ENCODE measurements around the gene ZNF813. TPM values are rescaled to one million over a fixed set of nuclear protein-coding genes. Genes with fewer than 3 reads are reported as not detected.

Gene ZNF813
- total and polyA plus RNA-seq, 10 donors: 1.1 to 7.5 (median 4.4) TPM

DNA sequence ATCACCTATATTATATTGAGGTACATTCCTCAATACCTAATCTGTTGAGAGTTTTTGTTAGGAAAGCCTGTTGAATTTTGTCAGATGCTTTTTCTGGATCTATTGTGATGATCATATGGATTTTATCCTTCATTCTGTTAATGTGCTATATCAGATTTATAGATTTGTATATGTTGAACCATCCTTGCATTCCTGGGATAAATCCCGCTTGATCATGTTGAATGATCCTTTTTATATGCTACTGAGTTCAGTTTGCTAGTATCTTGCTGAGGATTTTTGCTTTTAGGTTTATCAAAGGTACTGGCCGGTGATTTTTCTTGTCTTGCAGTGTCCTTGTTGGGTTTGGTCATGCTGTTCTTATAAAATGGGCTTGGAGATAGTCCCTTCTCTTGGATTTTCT lies 58.4 kb downstream of the ZNF813 start:
- no peak for DNase-seq
- Histone ChIP-seq H3K27ac (no peak overlapping the region), H3K9me3 (peaks cover 0 to 60% (median 37%) of the 10 kb centered on the region in 8 donors), H3K4me3 (no peak overlapping the region), H3K36me3 (peaks cover 0 to 21% (median 0%) of the 10 kb centered on the region in 6 donors), H3K27me3 (replicated peaks in 1 of 7) (no peaks in the 10 kb centered on the region), H3K4me1 (peaks cover 4 to 12% (median 9%) of the 10 kb centered on the region in 6 donors)
- WGBS, 5 donors: 95 to 100% (median 97%) methylated on average over 2 of the region's 2 CpGs
- TF ChIP-seq POLR2AphosphoS5 (IDR thresholded peaks at IDR 0.05): no peak
- TF ChIP-seq, protein P1, sequence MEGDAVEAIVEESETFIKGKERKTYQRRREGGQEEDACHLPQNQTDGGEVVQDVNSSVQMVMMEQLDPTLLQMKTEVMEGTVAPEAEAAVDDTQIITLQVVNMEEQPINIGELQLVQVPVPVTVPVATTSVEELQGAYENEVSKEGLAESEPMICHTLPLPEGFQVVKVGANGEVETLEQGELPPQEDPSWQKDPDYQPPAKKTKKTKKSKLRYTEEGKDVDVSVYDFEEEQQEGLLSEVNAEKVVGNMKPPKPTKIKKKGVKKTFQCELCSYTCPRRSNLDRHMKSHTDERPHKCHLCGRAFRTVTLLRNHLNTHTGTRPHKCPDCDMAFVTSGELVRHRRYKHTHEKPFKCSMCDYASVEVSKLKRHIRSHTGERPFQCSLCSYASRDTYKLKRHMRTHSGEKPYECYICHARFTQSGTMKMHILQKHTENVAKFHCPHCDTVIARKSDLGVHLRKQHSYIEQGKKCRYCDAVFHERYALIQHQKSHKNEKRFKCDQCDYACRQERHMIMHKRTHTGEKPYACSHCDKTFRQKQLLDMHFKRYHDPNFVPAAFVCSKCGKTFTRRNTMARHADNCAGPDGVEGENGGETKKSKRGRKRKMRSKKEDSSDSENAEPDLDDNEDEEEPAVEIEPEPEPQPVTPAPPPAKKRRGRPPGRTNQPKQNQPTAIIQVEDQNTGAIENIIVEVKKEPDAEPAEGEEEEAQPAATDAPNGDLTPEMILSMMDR (IDR thresholded peaks at IDR 0.05 in 8 of 11, conservative IDR thresholded peaks at IDR 0.05 in 3 of 11): no peak
- no peak for TF ChIP-seq POLR2A (IDR thresholded peaks at IDR 0.05)
- intact Hi-C loops (cut with DNase I; ENCODE audit: low total_unique reads): no loop called here

DNA sequence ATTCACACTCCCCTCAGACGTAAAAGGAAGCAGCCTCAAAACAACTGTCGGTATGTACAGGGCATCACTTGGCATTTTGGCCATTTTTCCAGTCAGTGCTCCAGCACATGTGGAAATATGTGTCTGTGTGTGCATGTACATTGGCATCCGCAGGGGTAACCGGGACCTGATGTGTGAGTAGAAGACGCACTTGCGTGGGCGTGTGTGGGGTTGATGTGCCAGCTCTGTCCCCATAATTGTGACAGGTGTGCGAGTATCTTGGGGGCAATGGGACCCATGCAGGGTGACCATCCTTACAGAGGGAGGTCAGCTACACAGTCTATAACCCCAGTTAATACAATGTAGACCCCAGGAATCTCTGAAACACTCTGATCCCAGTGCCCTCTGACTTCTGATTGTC lies 63.1 kb downstream of the ZNF813 start:
- Histone ChIP-seq H3K27me3 (replicated peaks in 1 of 7) (no peaks in the 10 kb centered on the region), H3K36me3 (peaks cover 0 to 19% (median 0%) of the 10 kb centered on the region in 6 donors), H3K9me3 (peaks cover 0 to 41% (median 25%) of the 10 kb centered on the region in 8 donors), H3K4me1 (no peaks in the 10 kb centered on the region), H3K4me3 (no peak overlapping the region), H3K27ac (no peak overlapping the region)
- intact Hi-C loops (cut with DNase I; ENCODE audit: low total_unique reads): no loop called here
- 94 to 98% (median 97%) methylated on average over 8 of the region's 8 CpGs for WGBS, 5 donors
- DNase-seq: no peak
- no peak for TF ChIP-seq POLR2AphosphoS5 (IDR thresholded peaks at IDR 0.05)
- TF ChIP-seq, protein P1 (IDR thresholded peaks at IDR 0.05 in 8 of 11, conservative IDR thresholded peaks at IDR 0.05 in 3 of 11): no peak
- TF ChIP-seq POLR2A (IDR thresholded peaks at IDR 0.05): no peak

DNA sequence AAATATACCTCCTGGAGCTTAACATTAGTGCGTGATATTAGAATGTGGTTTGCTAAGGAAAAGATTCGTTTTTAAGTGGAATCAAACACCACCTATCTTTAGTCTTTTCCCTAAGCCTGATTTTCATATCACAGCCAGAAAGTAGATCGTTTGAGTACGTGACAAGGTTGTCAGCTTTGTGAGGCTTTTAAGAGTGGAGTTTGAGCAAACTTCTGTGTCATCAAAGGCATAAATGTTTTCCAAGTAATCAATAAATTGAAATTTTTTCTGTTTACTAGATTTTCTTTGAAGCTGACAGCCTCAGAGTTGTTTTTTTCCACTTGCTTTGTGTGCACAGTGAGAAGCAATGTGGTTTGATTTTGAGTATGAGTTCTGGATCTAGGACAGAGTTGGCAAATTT lies 63.9 kb downstream of the ZNF813 start:
- WGBS, 5 donors: 86 to 92% (median 90%) methylated on average over 4 of the region's 4 CpGs
- H3K27ac ChIP-seq: no peak overlapping the region
- peaks cover 0 to 33% (median 16%) of the 10 kb centered on the region in 8 donors for H3K9me3 ChIP-seq
- H3K27me3 ChIP-seq (replicated peaks in 1 of 7): no peaks in the 10 kb centered on the region
- no peak for DNase-seq
- no peak for TF ChIP-seq POLR2AphosphoS5 (IDR thresholded peaks at IDR 0.05)
- TF ChIP-seq, protein P1 (IDR thresholded peaks at IDR 0.05 in 8 of 11, conservative IDR thresholded peaks at IDR 0.05 in 3 of 11): no peak
- TF ChIP-seq POLR2A (IDR thresholded peaks at IDR 0.05): no peak
- no peak overlapping the region for H3K4me3 ChIP-seq
- intact Hi-C loops (cut with DNase I; ENCODE audit: low total_unique reads): no loop called here
- H3K4me1 ChIP-seq: no peaks in the 10 kb centered on the region
- H3K36me3 ChIP-seq: peaks cover 0 to 18% (median 0%) of the 10 kb centered on the region in 6 donors

DNA sequence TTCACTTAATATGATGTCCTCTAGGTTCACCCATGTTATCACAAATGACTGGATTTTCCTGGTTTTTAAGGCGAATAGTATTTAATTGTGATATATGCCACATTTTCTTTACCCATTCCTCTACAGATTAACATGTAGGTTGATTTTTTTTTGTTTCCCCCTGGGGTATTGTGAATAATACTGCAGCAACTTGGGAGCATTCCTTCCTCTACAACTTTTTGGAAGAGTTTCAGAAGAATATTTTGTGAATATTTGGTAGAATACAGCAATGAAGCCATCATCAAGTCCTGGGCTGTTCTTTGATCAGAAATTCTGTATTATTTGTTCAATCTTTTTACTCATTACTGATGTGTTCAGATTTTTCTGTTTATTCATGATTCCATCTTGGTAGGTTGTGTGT lies 64.8 kb downstream of the ZNF813 start:
- no peak overlapping the region for H3K27ac ChIP-seq
- peaks cover 0 to 24% (median 7%) of the 10 kb centered on the region in 8 donors for H3K9me3 ChIP-seq
- TF ChIP-seq POLR2A (IDR thresholded peaks at IDR 0.05) (no peak), POLR2AphosphoS5 (IDR thresholded peaks at IDR 0.05) (no peak)
- TF ChIP-seq, protein P1 (IDR thresholded peaks at IDR 0.05 in 8 of 11, conservative IDR thresholded peaks at IDR 0.05 in 3 of 11): no peak
- DNase-seq: no peak
- H3K4me3 ChIP-seq: no peak overlapping the region
- 88 to 100% (median 94%) methylated on average over 1 of the region's 1 CpG for WGBS, 5 donors
- no peaks in the 10 kb centered on the region for H3K4me1 ChIP-seq
- H3K27me3 ChIP-seq (replicated peaks in 1 of 7): no peaks in the 10 kb centered on the region
- intact Hi-C loops (cut with DNase I; ENCODE audit: low total_unique reads): no loop called here
- H3K36me3 ChIP-seq: peaks cover 0 to 18% (median 0%) of the 10 kb centered on the region in 6 donors

Measured in spleen (tissue), 11 donors.